GM12878 (cell line): ENCODE data around the gene PRSS36. TPM values are rescaled to one million over a fixed set of nuclear protein-coding genes. Genes with fewer than 3 reads are reported as not detected.

ENCODE experiments used
- CBX5 ChIP-seq: sonication (generic); IDR thresholded peaks from 2 replicates; pipeline ENCODE4 v1.6.1; 2016; ENCODE audit warnings: low read depth, moderate library complexity, mild to moderate bottlenecking, inconsistent platforms
- HDAC6 ChIP-seq: fragments of 200-600 bp; sonication (generic); IDR thresholded peaks from one replicate; pipeline ENCODE4 v1.8.0; 2017; ENCODE audit warnings: antibody characterized with exemption; ENCODE audit not compliant: unreplicated experiment
- KLF5 ChIP-seq: fragments of 450-650 bp; IDR thresholded peaks from 2 replicates; pipeline ENCODE4 v1.6.1; 2014; ENCODE audit warnings: mild to moderate bottlenecking; ENCODE audit not compliant: partially characterized antibody
- LARP7 ChIP-seq: fragments of 450-650 bp; IDR thresholded peaks from 2 replicates; pipeline ENCODE4 v1.6.1; 2017; ENCODE audit warnings: mild to moderate bottlenecking
- MEF2A ChIP-seq: IDR thresholded peaks from 2 replicates; pipeline ENCODE4 v1.6.1; 2011; ENCODE audit warnings: low read depth, mild to moderate bottlenecking, low read length, moderate library complexity; ENCODE audit not compliant: insufficient read depth
- PAX8 ChIP-seq: fragments of 450-650 bp; IDR thresholded peaks from 2 replicates; pipeline ENCODE4 v1.6.1; 2017; ENCODE audit warnings: mild to moderate bottlenecking, moderate library complexity
- POLR2A ChIP-seq: IDR thresholded peaks from 2 replicates; pipeline ENCODE4 v1.6.1; 2011; ENCODE audit warnings: low read depth, mild to moderate bottlenecking, low read length
- SKIL ChIP-seq: fragments of 450-650 bp; IDR thresholded peaks from 2 replicates; pipeline ENCODE4 v1.6.1; 2017; ENCODE audit warnings: mild to moderate bottlenecking, low read depth, inconsistent platforms; ENCODE audit not compliant: poor library complexity, severe bottlenecking
- SREBF1 ChIP-seq: IDR thresholded peaks from 2 replicates; pipeline ENCODE4 v1.6.1; 2012; ENCODE audit warnings: mild to moderate bottlenecking, low read length
- TCF12 ChIP-seq: IDR thresholded peaks from 2 replicates; pipeline ENCODE4 v1.6.1; 2011; ENCODE audit warnings: low read depth, mild to moderate bottlenecking, low read length
- ZNF207 ChIP-seq: fragments of 450-650 bp; IDR thresholded peaks from 2 replicates; pipeline ENCODE4 v1.6.1; 2014; ENCODE audit warnings: antibody characterized with exemption, mild to moderate bottlenecking, borderline replicate concordance
- ZNF217 ChIP-seq: fragments of 450-650 bp; IDR thresholded peaks from 2 replicates; pipeline ENCODE4 v1.6.1; 2017; ENCODE audit warnings: antibody characterized with exemption, mild to moderate bottlenecking
- ZZZ3 ChIP-seq: IDR thresholded peaks from 2 replicates; pipeline ENCODE4 v1.6.1; 2011; ENCODE audit warnings: low read depth; ENCODE audit not compliant: control insufficient read depth, insufficient read length
- polyA plus RNA-seq, 11 experiments: library from polyadenylated mRNA; depleted of rRNA in 4 of 11; unstranded in 6 of 11; stranded (reverse) in 5 of 11; fragments of >200 nt; fragmentation: Nextera tagmentation in 4 of 11; fragmentation: Illumina TruSeq in 1 of 11; extraction: Ambion mirVana in 4 of 11; extraction: Trizol in 1 of 11; gene quantifications; 1 replicate in 1 of 11; 2 replicates in 10 of 11; pipeline versions ENCODE4 v1.2.1 to v1.2.3, GENCODE V29; 2011 to 2016; ENCODE audit warnings: inconsistent platforms in 2 of 11, missing spikeins in 2 of 11, low read depth in 1 of 11
- total RNA-seq, 4 experiments: library from RNA; depleted of rRNA in 3 of 4; stranded (reverse); fragments of >200 nt in 3 of 4; fragmentation: Illumina TruSeq in 1 of 4; extraction: Trizol in 1 of 4; gene quantifications; 2 replicates each; pipeline versions ENCODE4 v1.2.1 to v1.2.3, GENCODE V29; 2013 to 2021
- TF ChIP-seq, protein P1 (sequence below): fragments of 450-650 bp; IDR thresholded peaks from 2 replicates; pipeline ENCODE4 v1.6.1; 2017; ENCODE audit warnings: mild to moderate bottlenecking, moderate library complexity
- TF ChIP-seq, protein P2 (sequence below): IDR thresholded peaks from 2 replicates; pipeline ENCODE4 v1.6.1; 2011; ENCODE audit warnings: borderline replicate concordance, low read depth, mild to moderate bottlenecking, moderate library complexity, low read length; ENCODE audit not compliant: insufficient read depth, poor library complexity, severe bottlenecking
- TF ChIP-seq, protein P3 (sequence below): fragments of 150-350 bp; IDR thresholded peaks from 2 replicates; pipeline ENCODE4 v1.6.1; 2014; ENCODE audit warnings: mild to moderate bottlenecking, low read depth, low read length

Gene PRSS36
- total and polyA plus RNA-seq, 10 of the 15 experiments (the other 5 are each of a cell fraction or from before 2014, with no cell fraction given), result 0.11 to 1.1 (median 0.17) TPM; not detected in 3

- peak; percentile 34 for TF ChIP-seq HDAC6
- TF ChIP-seq PAX8, result no peak
- TF ChIP-seq SKIL, result no peak
- TF ChIP-seq MEF2A, result 0 out of 2 replicates have a peak, but pooled peaks have one; percentile 48
- TF ChIP-seq, protein P1, sequence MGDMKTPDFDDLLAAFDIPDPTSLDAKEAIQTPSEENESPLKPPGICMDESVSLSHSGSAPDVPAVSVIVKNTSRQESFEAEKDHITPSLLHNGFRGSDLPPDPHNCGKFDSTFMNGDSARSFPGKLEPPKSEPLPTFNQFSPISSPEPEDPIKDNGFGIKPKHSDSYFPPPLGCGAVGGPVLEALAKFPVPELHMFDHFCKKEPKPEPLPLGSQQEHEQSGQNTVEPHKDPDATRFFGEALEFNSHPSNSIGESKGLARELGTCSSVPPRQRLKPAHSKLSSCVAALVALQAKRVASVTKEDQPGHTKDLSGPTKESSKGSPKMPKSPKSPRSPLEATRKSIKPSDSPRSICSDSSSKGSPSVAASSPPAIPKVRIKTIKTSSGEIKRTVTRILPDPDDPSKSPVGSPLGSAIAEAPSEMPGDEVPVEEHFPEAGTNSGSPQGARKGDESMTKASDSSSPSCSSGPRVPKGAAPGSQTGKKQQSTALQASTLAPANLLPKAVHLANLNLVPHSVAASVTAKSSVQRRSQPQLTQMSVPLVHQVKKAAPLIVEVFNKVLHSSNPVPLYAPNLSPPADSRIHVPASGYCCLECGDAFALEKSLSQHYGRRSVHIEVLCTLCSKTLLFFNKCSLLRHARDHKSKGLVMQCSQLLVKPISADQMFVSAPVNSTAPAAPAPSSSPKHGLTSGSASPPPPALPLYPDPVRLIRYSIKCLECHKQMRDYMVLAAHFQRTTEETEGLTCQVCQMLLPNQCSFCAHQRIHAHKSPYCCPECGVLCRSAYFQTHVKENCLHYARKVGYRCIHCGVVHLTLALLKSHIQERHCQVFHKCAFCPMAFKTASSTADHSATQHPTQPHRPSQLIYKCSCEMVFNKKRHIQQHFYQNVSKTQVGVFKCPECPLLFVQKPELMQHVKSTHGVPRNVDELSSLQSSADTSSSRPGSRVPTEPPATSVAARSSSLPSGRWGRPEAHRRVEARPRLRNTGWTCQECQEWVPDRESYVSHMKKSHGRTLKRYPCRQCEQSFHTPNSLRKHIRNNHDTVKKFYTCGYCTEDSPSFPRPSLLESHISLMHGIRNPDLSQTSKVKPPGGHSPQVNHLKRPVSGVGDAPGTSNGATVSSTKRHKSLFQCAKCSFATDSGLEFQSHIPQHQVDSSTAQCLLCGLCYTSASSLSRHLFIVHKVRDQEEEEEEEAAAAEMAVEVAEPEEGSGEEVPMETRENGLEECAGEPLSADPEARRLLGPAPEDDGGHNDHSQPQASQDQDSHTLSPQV, result peak; percentile 71; the same call in 1 of the 2 replicates
- no peak for TF ChIP-seq ZZZ3
- peak; percentile 99 for TF ChIP-seq LARP7
- TF ChIP-seq TCF12, result peak; percentile 41; the same call in 1 of the 2 replicates
- peak; percentile 88 for TF ChIP-seq ZNF207
- no peak for TF ChIP-seq SREBF1
- TF ChIP-seq ZNF217, result peak; percentile 84
- TF ChIP-seq, protein P2, sequence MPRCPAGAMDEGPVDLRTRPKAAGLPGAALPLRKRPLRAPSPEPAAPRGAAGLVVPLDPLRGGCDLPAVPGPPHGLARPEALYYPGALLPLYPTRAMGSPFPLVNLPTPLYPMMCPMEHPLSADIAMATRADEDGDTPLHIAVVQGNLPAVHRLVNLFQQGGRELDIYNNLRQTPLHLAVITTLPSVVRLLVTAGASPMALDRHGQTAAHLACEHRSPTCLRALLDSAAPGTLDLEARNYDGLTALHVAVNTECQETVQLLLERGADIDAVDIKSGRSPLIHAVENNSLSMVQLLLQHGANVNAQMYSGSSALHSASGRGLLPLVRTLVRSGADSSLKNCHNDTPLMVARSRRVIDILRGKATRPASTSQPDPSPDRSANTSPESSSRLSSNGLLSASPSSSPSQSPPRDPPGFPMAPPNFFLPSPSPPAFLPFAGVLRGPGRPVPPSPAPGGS, result peak; percentile 81
- TF ChIP-seq POLR2A, result peak; percentile 36; the same call in 1 of the 2 replicates
- TF ChIP-seq, protein P3, sequence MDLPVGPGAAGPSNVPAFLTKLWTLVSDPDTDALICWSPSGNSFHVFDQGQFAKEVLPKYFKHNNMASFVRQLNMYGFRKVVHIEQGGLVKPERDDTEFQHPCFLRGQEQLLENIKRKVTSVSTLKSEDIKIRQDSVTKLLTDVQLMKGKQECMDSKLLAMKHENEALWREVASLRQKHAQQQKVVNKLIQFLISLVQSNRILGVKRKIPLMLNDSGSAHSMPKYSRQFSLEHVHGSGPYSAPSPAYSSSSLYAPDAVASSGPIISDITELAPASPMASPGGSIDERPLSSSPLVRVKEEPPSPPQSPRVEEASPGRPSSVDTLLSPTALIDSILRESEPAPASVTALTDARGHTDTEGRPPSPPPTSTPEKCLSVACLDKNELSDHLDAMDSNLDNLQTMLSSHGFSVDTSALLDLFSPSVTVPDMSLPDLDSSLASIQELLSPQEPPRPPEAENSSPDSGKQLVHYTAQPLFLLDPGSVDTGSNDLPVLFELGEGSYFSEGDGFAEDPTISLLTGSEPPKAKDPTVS, result no peak
- TF ChIP-seq KLF5, result no peak
- TF ChIP-seq CBX5, result no peak
These were observed 7.5 kb downstream of the PRSS36 start (continued) for GRCh38 chr16:31142109-31143010.
